Upper lobe of left lung (tissue), 6 donors: ENCODE data around the gene PTPRN2. TPM values are rescaled to one million over a fixed set of nuclear protein-coding genes. Genes with fewer than 3 reads are reported as not detected.

Source experiments
- ATAC-seq, 2 donors: fragments of 200-7000 bp; cut with Tn5 transposase; one replicate each; pipeline ENCODE4 v1.9.1; 2022; ENCODE audit warnings: mild to moderate bottlenecking in 2 of 2, moderate library complexity in 2 of 2; ENCODE audit not compliant: low FRiP score in 2 of 2
- DNase-seq, 2 donors: peaks; one replicate each; pipeline ENCODE4 v3.0.0-alpha.2; 2019 to 2020
- H3K27ac ChIP-seq, 4 donors: fragments of 200-600 bp; sonication (generic); one replicate each; pipeline ENCODE4 v1.5.1; 2016 to 2019
- H3K27me3 ChIP-seq, 4 donors: fragments of 200-600 bp; sonication (generic); one replicate each; pipeline ENCODE4 v1.5.1; 2017 to 2019
- H3K36me3 ChIP-seq, 4 donors: fragments of 200-600 bp; sonication (generic); one replicate each; pipeline ENCODE4 v1.5.1; 2016 to 2019
- H3K4me1 ChIP-seq, 4 donors: fragments of 200-600 bp; sonication (generic); one replicate each; pipeline ENCODE4 v1.5.1; 2018 to 2019
- H3K4me3 ChIP-seq, 4 donors: fragments of 200-600 bp; sonication (generic); one replicate each; pipeline ENCODE4 v1.5.1; 2017 to 2019; ENCODE audit warnings: mild to moderate bottlenecking in 2 of 4, moderate library complexity in 1 of 4
- H3K9me3 ChIP-seq, 4 donors: fragments of 200-600 bp; sonication (generic); one replicate each; pipeline ENCODE4 v1.5.1; 2018 to 2019
- CTCF ChIP-seq, 6 experiments: fragments of 450-650 bp in 4 of 6; fragments of 200-600 bp in 2 of 6; sonication (generic) in 2 of 6; IDR thresholded peaks; one replicate each; pipeline ENCODE4 v1.5.1; 2016 to 2019; ENCODE audit warnings: antibody characterized with exemption in 6 of 6
- EP300 ChIP-seq, 4 donors: sonication (generic); formaldehyde crosslinking; IDR thresholded peaks; one replicate each; pipeline ENCODE4 v1.5.1; 2017; ENCODE audit warnings: antibody characterized with exemption in 4 of 4, control low read depth in 2 of 4
- POLR2A ChIP-seq, 4 donors: fragments of 450-650 bp; IDR thresholded peaks; one replicate each; pipeline ENCODE4 v1.5.1; 2016 to 2017; ENCODE audit warnings: antibody characterized with exemption in 4 of 4, mild to moderate bottlenecking in 2 of 4
- POLR2AphosphoS5 ChIP-seq, 2 donors: sonication (generic); formaldehyde crosslinking; IDR thresholded peaks; one replicate each; pipeline ENCODE4 v1.5.1; 2017; ENCODE audit warnings: antibody characterized with exemption in 2 of 2
- WGBS, 2 donors: methylation state at CpG; one replicate each; pipeline ENCODE4 v1.1.5; 2017 to 2018; 5-methylcytosine and 5-hydroxymethylcytosine counted together
- total RNA-seq, 6 donors: library from RNA; depleted of rRNA in 4 of 6; stranded (reverse); fragments of >200 nt in 4 of 6; gene quantifications; one replicate each; pipeline versions ENCODE4 v1.1.0 to v1.2.1, GENCODE V29; 2016 to 2021
- donor health status: DM: no; HTN: no; CAD: no; lungs with moderate emphysema.
- donor health status: DM: no; HTN: yes; CAD: no; lungs with severe emphysema.

The PTPRN2 gene
- total RNA-seq, 6 donors from 2014 or later = 3.3 to 7.9 (median 5.2) TPM

GRCh38 chr7:158357106-158357897 is 230.3 kb downstream of the PTPRN2 start:
- DNase-seq = peak; percentile 15 to 59
- 91% methylated on average over 18 to 29 of the region's 30 CpGs for WGBS, 2 donors
- H3K27me3 ChIP-seq = no peaks in the 10 kb centered on the region
- ATAC-seq = no peak
- H3K9me3 ChIP-seq = peaks cover 0 to 9% (median 6%) of the 10 kb centered on the region in 4 donors
- H3K27ac ChIP-seq = no peak overlapping the region
- no peaks in the 10 kb centered on the region for H3K36me3 ChIP-seq
- no peaks in the 10 kb centered on the region for H3K4me1 ChIP-seq
- no peak for TF ChIP-seq CTCF (IDR thresholded peaks at IDR 0.05)
- TF ChIP-seq POLR2A (IDR thresholded peaks at IDR 0.05) = no peak
- no peak overlapping the region for H3K4me3 ChIP-seq

GRCh38 chr7:158356454-158356853 is 231.2 kb downstream of the PTPRN2 start:
- Histone ChIP-seq H3K9me3 (peaks cover 0 to 9% (median 6%) of the 10 kb centered on the region in 4 donors), H3K27ac (no peak overlapping the region), H3K36me3 (no peaks in the 10 kb centered on the region), H3K4me3 (no peak overlapping the region), H3K27me3 (no peaks in the 10 kb centered on the region), H3K4me1 (no peaks in the 10 kb centered on the region)
- DNase-seq (peak in 1 of 2 donors; percentile 6), ATAC-seq (no peak)
- WGBS, 2 donors = 63% methylated on average over 3 of the region's 3 CpGs
- no peak for TF ChIP-seq EP300 (IDR thresholded peaks at IDR 0.05)
- TF ChIP-seq POLR2AphosphoS5 (IDR thresholded peaks at IDR 0.05) = no peak
- TF ChIP-seq POLR2A (IDR thresholded peaks at IDR 0.05) = no peak
- no peak for TF ChIP-seq CTCF (IDR thresholded peaks at IDR 0.05)

DNA sequence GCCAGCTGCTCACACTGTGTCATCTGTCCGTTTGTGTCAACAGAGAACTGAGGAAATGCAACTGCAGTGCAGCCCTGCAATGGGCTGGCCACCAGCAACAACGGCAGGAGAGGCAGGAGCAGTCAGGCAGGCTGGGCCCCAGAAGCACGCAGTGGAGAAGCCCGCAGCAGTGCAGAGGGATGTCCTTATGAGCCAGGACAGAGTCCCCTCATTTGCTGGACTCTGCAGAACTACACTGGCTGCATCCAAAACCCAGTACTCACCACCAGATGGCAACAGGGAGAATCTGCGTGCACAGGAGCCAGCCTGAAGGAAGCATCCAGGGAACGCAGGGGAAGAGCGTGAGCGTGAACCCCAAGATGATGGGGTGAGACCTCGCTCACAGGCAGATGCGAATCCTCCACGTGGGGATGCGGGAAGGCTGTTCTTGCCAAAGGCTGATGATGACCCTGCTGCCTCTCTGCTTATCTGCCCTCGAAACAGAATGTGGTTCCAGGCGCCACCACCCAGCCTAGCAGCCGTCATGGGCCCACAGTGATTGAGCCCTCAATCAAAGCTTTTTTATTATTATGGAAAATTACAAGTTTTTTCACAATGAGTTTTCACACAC is 232.1 kb downstream of the PTPRN2 start:
- DNase-seq (peak; percentile 13 to 18), ATAC-seq (peak in 1 of 2 donors; percentile 13)
- Histone ChIP-seq H3K27me3 (no peaks in the 10 kb centered on the region), H3K4me1 (no peaks in the 10 kb centered on the region), H3K36me3 (no peaks in the 10 kb centered on the region), H3K27ac (no peak overlapping the region), H3K9me3 (peaks cover 0 to 9% (median 6%) of the 10 kb centered on the region in 4 donors), H3K4me3 (no peak overlapping the region)
- 71 to 77% methylated on average over 12 to 15 of the region's 15 CpGs for WGBS, 2 donors
- TF ChIP-seq POLR2A (IDR thresholded peaks at IDR 0.05) (no peak), POLR2AphosphoS5 (IDR thresholded peaks at IDR 0.05) (no peak), EP300 (IDR thresholded peaks at IDR 0.05) (no peak), CTCF (IDR thresholded peaks at IDR 0.05) (no peak)

- H3K4me3 ChIP-seq = no peak overlapping the region
- no peak for TF ChIP-seq EP300 (IDR thresholded peaks at IDR 0.05)
- no peak for TF ChIP-seq POLR2A (IDR thresholded peaks at IDR 0.05)
- no peak for TF ChIP-seq CTCF (IDR thresholded peaks at IDR 0.05)
- TF ChIP-seq POLR2AphosphoS5 (IDR thresholded peaks at IDR 0.05) = no peak
- no peaks in the 10 kb centered on the region for H3K4me1 ChIP-seq
- WGBS, 2 donors = 81 to 90% methylated on average over 3 of the region's 3 CpGs
- H3K36me3 ChIP-seq = no peaks in the 10 kb centered on the region
- no peak for ATAC-seq
- H3K27ac ChIP-seq = no peak overlapping the region
- DNase-seq = no peak
- no peaks in the 10 kb centered on the region for H3K27me3 ChIP-seq
- peaks cover 0 to 9% (median 6%) of the 10 kb centered on the region in 4 donors for H3K9me3 ChIP-seq
Observed at GRCh38 chr7:158354861-158355260, 232.8 kb downstream of the PTPRN2 start.
